ENCODE data around the gene HTN1. TPM values are rescaled to one million over a fixed set of nuclear protein-coding genes. Genes with fewer than 3 reads are reported as not detected.
"Not testable (repeated sequence)": the region's sequence is repeated elsewhere in the genome, so short reads cannot be mapped to it uniquely, and the experiment has no call there.

The HTN1 gene
- not detected for total RNA-seq

- CTCF ChIA-PET; H3K4me1 Mint-ChIP-seq; H3K9me3 Mint-ChIP-seq (ENCODE audit: low read depth); H3K4me3 Mint-ChIP-seq; H3K36me3 Mint-ChIP-seq; H3K27me3 Mint-ChIP-seq; ATAC-seq; DNase-seq; H3K27ac Mint-ChIP-seq: not testable (repeated sequence)
These were observed at the start of gene HTN1 for GRCh38 chr4:70050138-70050537. TSS of gene HTN1 (plus strand) at chr4:70050438. CDS start at chr4:70053077, 2,639 bp downstream.

- no peak overlapping the region for H3K4me3 Mint-ChIP-seq
- CTCF ChIA-PET, result no interaction called here
- H3K9me3 Mint-ChIP-seq (ENCODE audit: low read depth), result no peaks in the 10 kb centered on the region
- H3K27me3 Mint-ChIP-seq, result no peaks in the 10 kb centered on the region
- no peak for DNase-seq
- no peaks in the 10 kb centered on the region for H3K36me3 Mint-ChIP-seq
- no peak for ATAC-seq
- H3K4me1 Mint-ChIP-seq, result no peaks in the 10 kb centered on the region
- no peak overlapping the region for H3K27ac Mint-ChIP-seq
These were observed 49.5 kb upstream of the HTN1 start for GRCh38 chr4:70000711-70001110.

- no peak overlapping the region for H3K4me3 Mint-ChIP-seq
These were observed 47.7 kb upstream of the HTN1 start for GRCh38 chr4:70002507-70002906.

GRCh38 chr4:70008771-70009170 lies 41.5 kb upstream of the HTN1 start:
- H3K4me1 Mint-ChIP-seq, result no peaks in the 10 kb centered on the region
- H3K9me3 Mint-ChIP-seq (ENCODE audit: low read depth), result no peaks in the 10 kb centered on the region
- CTCF ChIA-PET, result no interaction called here
- H3K4me3 Mint-ChIP-seq, result no peak overlapping the region
- no peaks in the 10 kb centered on the region for H3K27me3 Mint-ChIP-seq
- no peak for DNase-seq
- no peak for ATAC-seq
- no peak overlapping the region for H3K27ac Mint-ChIP-seq
- no peaks in the 10 kb centered on the region for H3K36me3 Mint-ChIP-seq

More at GRCh38 chr4:70002507-70002906, 47.7 kb upstream of the HTN1 start:
- CTCF ChIA-PET, result no interaction called here
- no peak overlapping the region for H3K27ac Mint-ChIP-seq
- no peaks in the 10 kb centered on the region for H3K9me3 Mint-ChIP-seq (ENCODE audit: low read depth)
- DNase-seq (no peak), ATAC-seq (no peak)
- H3K36me3 Mint-ChIP-seq, result no peaks in the 10 kb centered on the region
- no peaks in the 10 kb centered on the region for H3K4me1 Mint-ChIP-seq
- H3K27me3 Mint-ChIP-seq, result no peaks in the 10 kb centered on the region

- H3K9me3 Mint-ChIP-seq (ENCODE audit: low read depth); CTCF ChIA-PET; H3K27me3 Mint-ChIP-seq; H3K27ac Mint-ChIP-seq; H3K4me3 Mint-ChIP-seq; H3K4me1 Mint-ChIP-seq; H3K36me3 Mint-ChIP-seq; DNase-seq; ATAC-seq: not testable (repeated sequence)
These were observed 31.2 kb upstream of the HTN1 start for GRCh38 chr4:70019006-70019405.

- CTCF ChIA-PET, result no interaction called here
- ATAC-seq, result no peak
- peaks cover 2% of the 10 kb centered on the region for H3K9me3 Mint-ChIP-seq (ENCODE audit: low read depth)
- no peaks in the 10 kb centered on the region for H3K27me3 Mint-ChIP-seq
- DNase-seq, result no peak
- H3K4me1 Mint-ChIP-seq, result no peaks in the 10 kb centered on the region
- no peak overlapping the region for H3K27ac Mint-ChIP-seq
- no peak overlapping the region for H3K4me3 Mint-ChIP-seq
- no peaks in the 10 kb centered on the region for H3K36me3 Mint-ChIP-seq
These were observed 27.0 kb upstream of the HTN1 start for GRCh38 chr4:70023218-70023617.

- DNase-seq (no peak), ATAC-seq (no peak)
- H3K27ac Mint-ChIP-seq, result no peak overlapping the region
- CTCF ChIA-PET, result no interaction called here
- H3K4me3 Mint-ChIP-seq, result no peak overlapping the region
- H3K4me1 Mint-ChIP-seq, result no peaks in the 10 kb centered on the region
- H3K36me3 Mint-ChIP-seq, result no peaks in the 10 kb centered on the region
- no peaks in the 10 kb centered on the region for H3K9me3 Mint-ChIP-seq (ENCODE audit: low read depth)
- no peaks in the 10 kb centered on the region for H3K27me3 Mint-ChIP-seq
These were observed 23.2 kb upstream of the HTN1 start for GRCh38 chr4:70027011-70027410.

- H3K36me3 Mint-ChIP-seq; H3K4me1 Mint-ChIP-seq; H3K9me3 Mint-ChIP-seq (ENCODE audit: low read depth); H3K4me3 Mint-ChIP-seq; H3K27me3 Mint-ChIP-seq; H3K27ac Mint-ChIP-seq; CTCF ChIA-PET; DNase-seq; ATAC-seq: not testable (repeated sequence)
These were observed 22.1 kb upstream of the HTN1 start, which contains the start of gene HTN3 for GRCh38 chr4:70028159-70028558. TSS of gene HTN3 (plus strand) at chr4:70028459. CDS start at chr4:70030741, 2,282 bp downstream.

- H3K9me3 Mint-ChIP-seq (ENCODE audit: low read depth); H3K36me3 Mint-ChIP-seq; DNase-seq; CTCF ChIA-PET; H3K27ac Mint-ChIP-seq; H3K27me3 Mint-ChIP-seq; ATAC-seq; H3K4me3 Mint-ChIP-seq; H3K4me1 Mint-ChIP-seq: not testable (repeated sequence)
These were observed 12.7 kb upstream of the HTN1 start for GRCh38 chr4:70037559-70037958.

- H3K9me3 Mint-ChIP-seq (ENCODE audit: low read depth); H3K4me1 Mint-ChIP-seq; H3K27me3 Mint-ChIP-seq; DNase-seq; ATAC-seq; CTCF ChIA-PET; H3K27ac Mint-ChIP-seq; H3K4me3 Mint-ChIP-seq; H3K36me3 Mint-ChIP-seq: not testable (repeated sequence)
These were observed 10.3 kb upstream of the HTN1 start for GRCh38 chr4:70039928-70040327.

GRCh38 chr4:70041652-70042286 lies 8.5 kb upstream of the HTN1 start:
- Mint-ChIP-seq H3K9me3 (ENCODE audit: low read depth) (peaks cover 8% of the 10 kb centered on the region), H3K4me3 (no peak overlapping the region), H3K27me3 (no peaks in the 10 kb centered on the region), H3K27ac (no peak overlapping the region), H3K36me3 (no peaks in the 10 kb centered on the region), H3K4me1 (no peaks in the 10 kb centered on the region)
- no peak for DNase-seq
- ATAC-seq, result no peak
- CTCF ChIA-PET, result no interaction called here

- H3K36me3 Mint-ChIP-seq; ATAC-seq; H3K27ac Mint-ChIP-seq; H3K4me3 Mint-ChIP-seq; CTCF ChIA-PET; H3K27me3 Mint-ChIP-seq; DNase-seq; H3K9me3 Mint-ChIP-seq (ENCODE audit: low read depth); H3K4me1 Mint-ChIP-seq: not testable (repeated sequence)
These were observed 6.3 kb downstream of the HTN1 start for GRCh38 chr4:70056534-70056933.

- H3K27me3 Mint-ChIP-seq, result no peaks in the 10 kb centered on the region
- peaks cover 3% of the 10 kb centered on the region for H3K9me3 Mint-ChIP-seq (ENCODE audit: low read depth)
- CTCF ChIA-PET, result no interaction called here
- no peak for DNase-seq
- H3K4me3 Mint-ChIP-seq, result no peak overlapping the region
- H3K4me1 Mint-ChIP-seq, result no peaks in the 10 kb centered on the region
- no peaks in the 10 kb centered on the region for H3K36me3 Mint-ChIP-seq
- no peak overlapping the region for H3K27ac Mint-ChIP-seq
- no peak for ATAC-seq
These were observed 7.4 kb downstream of the HTN1 start for GRCh38 chr4:70057651-70058050.

- Mint-ChIP-seq H3K27me3 (no peaks in the 10 kb centered on the region), H3K9me3 (ENCODE audit: low read depth) (peaks cover 3% of the 10 kb centered on the region), H3K4me3 (no peak overlapping the region), H3K36me3 (no peaks in the 10 kb centered on the region), H3K4me1 (no peaks in the 10 kb centered on the region), H3K27ac (no peak overlapping the region)
- DNase-seq, result no peak
- ATAC-seq, result no peak
- CTCF ChIA-PET, result no interaction called here
These were observed 8.9 kb downstream of the HTN1 start for GRCh38 chr4:70059149-70059548.

- no peaks in the 10 kb centered on the region for H3K4me1 Mint-ChIP-seq
- no peaks in the 10 kb centered on the region for H3K27me3 Mint-ChIP-seq
- no peak overlapping the region for H3K27ac Mint-ChIP-seq
- no peaks in the 10 kb centered on the region for H3K36me3 Mint-ChIP-seq
- no peak overlapping the region for H3K4me3 Mint-ChIP-seq
- DNase-seq (no peak), ATAC-seq (no peak)
- peaks cover 3% of the 10 kb centered on the region for H3K9me3 Mint-ChIP-seq (ENCODE audit: low read depth)
- CTCF ChIA-PET, result no interaction called here
These were observed 11.8 kb downstream of the HTN1 start for GRCh38 chr4:70062000-70062399.
